Measurements from ENCODE around the gene ALDH18A1.
"Not testable (repeated sequence)": the region's sequence is repeated elsewhere in the genome, so short reads cannot be mapped to it uniquely, and the experiment has no call there.

Gene ALDH18A1

GRCh38 chr10:95674643-95675042, 18.1 kb upstream of the ALDH18A1 start:
- Histone ChIP-seq H3K36me3 (ENCODE audit: control insufficient read depth, insufficient read depth, low read length, severe bottlenecking) (peaks cover 41% of the 10 kb centered on the region), H3K27me3 (replicated peaks; ENCODE audit: control insufficient read depth, insufficient read depth, low read length) (no peaks in the 10 kb centered on the region), H3K9me3 (ENCODE audit: control insufficient read depth, low read length) (no peaks in the 10 kb centered on the region), H3K4me3 (ENCODE audit: low read length) (no peak overlapping the region), H3K4me1 (ENCODE audit: control insufficient read depth, insufficient read depth, low read length) (peaks cover 6% of the 10 kb centered on the region), H3K9ac (ENCODE audit: low read length) (no peak overlapping the region)
- DNase-seq (ENCODE audit: low read depth), result no peak

DNA sequence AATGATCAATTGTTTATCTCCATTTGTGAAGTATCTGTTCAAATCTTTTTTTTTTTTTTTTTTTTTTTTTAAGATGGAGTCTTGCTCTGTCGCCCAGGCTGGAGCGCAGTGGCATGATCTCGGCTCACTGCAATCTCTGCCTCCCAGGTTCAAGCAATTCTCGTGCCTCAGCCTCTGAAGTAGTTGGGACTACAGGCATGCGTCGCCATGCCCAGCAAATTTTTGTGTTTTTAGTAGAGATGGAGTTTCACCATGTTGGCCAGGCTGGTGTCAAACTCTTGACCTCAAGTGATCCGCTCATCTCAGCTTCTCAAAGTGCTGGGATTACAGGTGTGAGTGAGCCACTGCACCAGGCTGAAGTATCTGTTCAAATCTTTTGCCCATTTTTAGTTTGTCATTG, 16.1 kb upstream of the ALDH18A1 start:
- not testable (repeated sequence) for DNase-seq (ENCODE audit: low read depth); H3K4me1 ChIP-seq (ENCODE audit: control insufficient read depth, insufficient read depth, low read length); H3K4me3 ChIP-seq (ENCODE audit: low read length); H3K9me3 ChIP-seq (ENCODE audit: control insufficient read depth, low read length); H3K27me3 ChIP-seq (replicated peaks; ENCODE audit: control insufficient read depth, insufficient read depth, low read length); H3K9ac ChIP-seq (ENCODE audit: low read length)
- H3K36me3 ChIP-seq (ENCODE audit: control insufficient read depth, insufficient read depth, low read length, severe bottlenecking), result peaks cover 42% of the 10 kb centered on the region

DNA sequence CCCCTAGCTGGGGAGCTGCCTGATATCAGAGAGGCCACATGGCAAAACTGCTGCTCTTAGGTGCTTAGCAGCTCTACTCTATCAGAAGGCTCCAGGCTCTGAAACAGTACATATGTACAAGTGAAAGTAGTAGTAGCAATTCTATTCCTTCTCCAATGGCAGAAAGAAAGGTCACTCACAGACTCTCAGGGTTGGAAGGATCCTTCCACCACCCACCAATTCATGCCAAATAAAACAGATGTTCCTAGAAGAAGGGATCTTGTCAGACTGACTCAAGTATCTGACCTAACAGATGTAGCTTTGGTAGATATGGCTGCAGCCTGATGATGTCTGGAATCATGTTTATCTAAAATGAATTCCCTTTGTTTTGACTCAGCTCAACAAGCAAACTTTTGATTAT, 8.0 kb upstream of the ALDH18A1 start:
- no peaks in the 10 kb centered on the region for H3K27me3 ChIP-seq (replicated peaks; ENCODE audit: control insufficient read depth, insufficient read depth, low read length)
- H3K36me3 ChIP-seq (ENCODE audit: control insufficient read depth, insufficient read depth, low read length, severe bottlenecking), result peaks cover 20% of the 10 kb centered on the region
- no peaks in the 10 kb centered on the region for H3K9me3 ChIP-seq (ENCODE audit: control insufficient read depth, low read length)
- no peak overlapping the region for H3K9ac ChIP-seq (ENCODE audit: low read length)
- no peak for DNase-seq (ENCODE audit: low read depth)
- no peak overlapping the region for H3K4me3 ChIP-seq (ENCODE audit: low read length)
- H3K4me1 ChIP-seq (ENCODE audit: control insufficient read depth, insufficient read depth, low read length), result peaks cover 10% of the 10 kb centered on the region

- Histone ChIP-seq H3K4me3 (ENCODE audit: low read length) (no peak overlapping the region), H3K4me1 (ENCODE audit: control insufficient read depth, insufficient read depth, low read length) (peaks cover 10% of the 10 kb centered on the region), H3K9me3 (ENCODE audit: control insufficient read depth, low read length) (no peaks in the 10 kb centered on the region), H3K36me3 (ENCODE audit: control insufficient read depth, insufficient read depth, low read length, severe bottlenecking) (peaks cover 10% of the 10 kb centered on the region), H3K27me3 (replicated peaks; ENCODE audit: control insufficient read depth, insufficient read depth, low read length) (no peaks in the 10 kb centered on the region), H3K9ac (ENCODE audit: low read length) (no peak overlapping the region)
- DNase-seq (ENCODE audit: low read depth), result no peak
Measured at GRCh38 chr10:95663496-95663895, 7.0 kb upstream of the ALDH18A1 start.

DNA sequence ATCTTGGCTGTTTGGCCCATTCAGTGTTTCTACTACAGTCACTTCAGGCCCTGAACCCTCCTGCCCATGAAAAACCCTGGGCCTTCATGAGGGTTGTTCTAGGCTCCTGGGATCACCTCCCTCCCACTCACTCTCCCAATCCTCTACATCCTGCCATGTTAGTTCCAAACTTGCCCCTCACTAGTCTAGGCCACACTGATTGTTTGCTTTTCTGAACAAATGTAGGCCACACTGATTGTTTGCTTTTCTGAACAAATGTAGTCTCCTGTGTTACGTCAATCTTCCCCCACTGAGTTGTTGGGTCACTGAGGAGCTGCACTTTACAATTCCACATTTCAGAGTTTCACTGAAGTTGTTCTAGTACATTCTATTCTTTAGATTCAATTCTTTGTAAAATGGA, 5.3 kb upstream of the ALDH18A1 start:
- Histone ChIP-seq H3K4me3 (ENCODE audit: low read length) (no peak overlapping the region), H3K9me3 (ENCODE audit: control insufficient read depth, low read length) (no peaks in the 10 kb centered on the region), H3K27me3 (replicated peaks; ENCODE audit: control insufficient read depth, insufficient read depth, low read length) (no peaks in the 10 kb centered on the region), H3K9ac (ENCODE audit: low read length) (no peak overlapping the region), H3K36me3 (ENCODE audit: control insufficient read depth, insufficient read depth, low read length, severe bottlenecking) (peaks cover 10% of the 10 kb centered on the region), H3K4me1 (ENCODE audit: control insufficient read depth, insufficient read depth, low read length) (peaks cover 14% of the 10 kb centered on the region)
- no peak for DNase-seq (ENCODE audit: low read depth)

- H3K9me3 ChIP-seq (ENCODE audit: control insufficient read depth, low read length), result no peaks in the 10 kb centered on the region
- H3K36me3 ChIP-seq (ENCODE audit: control insufficient read depth, insufficient read depth, low read length, severe bottlenecking), result peaks cover 10% of the 10 kb centered on the region
- no peaks in the 10 kb centered on the region for H3K27me3 ChIP-seq (replicated peaks; ENCODE audit: control insufficient read depth, insufficient read depth, low read length)
- no peak for DNase-seq (ENCODE audit: low read depth)
- H3K4me3 ChIP-seq (ENCODE audit: low read length), result no peak overlapping the region
- peaks cover 16% of the 10 kb centered on the region for H3K4me1 ChIP-seq (ENCODE audit: control insufficient read depth, insufficient read depth, low read length)
- H3K9ac ChIP-seq (ENCODE audit: low read length), result no peak overlapping the region
Measured at GRCh38 chr10:95660283-95660682, 3.8 kb upstream of the ALDH18A1 start.

- no peaks in the 10 kb centered on the region for H3K27me3 ChIP-seq (replicated peaks; ENCODE audit: control insufficient read depth, insufficient read depth, low read length)
- peak overlapping the region; percentile 86 for H3K9ac ChIP-seq (ENCODE audit: low read length)
- no peaks in the 10 kb centered on the region for H3K9me3 ChIP-seq (ENCODE audit: control insufficient read depth, low read length)
- H3K4me3 ChIP-seq (ENCODE audit: low read length), result peak overlapping the region; percentile 90
- no peak for DNase-seq (ENCODE audit: low read depth)
- H3K36me3 ChIP-seq (ENCODE audit: control insufficient read depth, insufficient read depth, low read length, severe bottlenecking), result peaks cover 8% of the 10 kb centered on the region
- H3K4me1 ChIP-seq (ENCODE audit: control insufficient read depth, insufficient read depth, low read length), result peaks cover 11% of the 10 kb centered on the region
Measured at GRCh38 chr10:95657250-95657649, 739 bp upstream of the ALDH18A1 start.

- Histone ChIP-seq H3K36me3 (ENCODE audit: control insufficient read depth, insufficient read depth, low read length, severe bottlenecking) (peaks cover 23% of the 10 kb centered on the region), H3K9me3 (ENCODE audit: control insufficient read depth, low read length) (peaks cover 6% of the 10 kb centered on the region), H3K27me3 (replicated peaks; ENCODE audit: control insufficient read depth, insufficient read depth, low read length) (no peaks in the 10 kb centered on the region), H3K9ac (ENCODE audit: low read length) (peak overlapping the region; percentile 86), H3K4me3 (ENCODE audit: low read length) (peak overlapping the region; percentile 90), H3K4me1 (ENCODE audit: control insufficient read depth, insufficient read depth, low read length) (peaks cover 11% of the 10 kb centered on the region)
- peak; percentile 49 for DNase-seq (ENCODE audit: low read depth)
Measured at GRCh38 chr10:95655571-95656290, 780 bp downstream of the ALDH18A1 start.

GRCh38 chr10:95653895-95654294, 2.6 kb downstream of the ALDH18A1 start:
- Histone ChIP-seq H3K9me3 (ENCODE audit: control insufficient read depth, low read length) (peaks cover 6% of the 10 kb centered on the region), H3K27me3 (replicated peaks; ENCODE audit: control insufficient read depth, insufficient read depth, low read length) (no peaks in the 10 kb centered on the region), H3K4me1 (ENCODE audit: control insufficient read depth, insufficient read depth, low read length) (peaks cover 11% of the 10 kb centered on the region), H3K36me3 (ENCODE audit: control insufficient read depth, insufficient read depth, low read length, severe bottlenecking) (peaks cover 34% of the 10 kb centered on the region), H3K4me3 (ENCODE audit: low read length) (no peak overlapping the region), H3K9ac (ENCODE audit: low read length) (no peak overlapping the region)
- no peak for DNase-seq (ENCODE audit: low read depth)

GRCh38 chr10:95651346-95652060, 5.0 kb downstream of the ALDH18A1 start:
- H3K4me1 ChIP-seq (ENCODE audit: control insufficient read depth, insufficient read depth, low read length), result peaks cover 7% of the 10 kb centered on the region
- no peak overlapping the region for H3K4me3 ChIP-seq (ENCODE audit: low read length)
- no peaks in the 10 kb centered on the region for H3K27me3 ChIP-seq (replicated peaks; ENCODE audit: control insufficient read depth, insufficient read depth, low read length)
- DNase-seq (ENCODE audit: low read depth), result peak; percentile 54
- no peak overlapping the region for H3K9ac ChIP-seq (ENCODE audit: low read length)
- H3K9me3 ChIP-seq (ENCODE audit: control insufficient read depth, low read length), result peaks cover 6% of the 10 kb centered on the region
- H3K36me3 ChIP-seq (ENCODE audit: control insufficient read depth, insufficient read depth, low read length, severe bottlenecking), result peaks cover 58% of the 10 kb centered on the region

DNA sequence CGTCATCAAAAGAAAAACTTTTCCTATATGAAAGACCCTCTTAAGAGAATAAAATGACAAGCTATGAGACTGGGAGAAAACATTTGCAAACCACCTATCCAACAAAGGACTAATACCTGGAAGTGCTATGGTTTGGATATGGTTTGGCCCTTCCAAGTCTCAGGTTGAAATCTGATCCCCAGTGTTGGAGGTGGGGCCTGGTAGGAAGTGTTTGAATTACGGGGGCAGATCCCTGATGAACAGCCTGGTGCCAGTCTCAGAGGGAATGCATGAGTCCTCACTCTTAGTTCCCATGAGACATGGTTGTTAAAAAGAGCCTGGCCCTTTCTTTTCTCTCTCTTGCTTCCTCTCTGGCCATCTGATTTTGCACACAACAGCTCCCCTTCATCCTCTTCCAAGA, 6.3 kb downstream of the ALDH18A1 start:
- H3K4me1 ChIP-seq (ENCODE audit: control insufficient read depth, insufficient read depth, low read length), result peaks cover 5% of the 10 kb centered on the region
- H3K9me3 ChIP-seq (ENCODE audit: control insufficient read depth, low read length), result peaks cover 6% of the 10 kb centered on the region
- H3K27me3 ChIP-seq (replicated peaks; ENCODE audit: control insufficient read depth, insufficient read depth, low read length), result no peaks in the 10 kb centered on the region
- no peak overlapping the region for H3K4me3 ChIP-seq (ENCODE audit: low read length)
- no peak for DNase-seq (ENCODE audit: low read depth)
- no peak overlapping the region for H3K9ac ChIP-seq (ENCODE audit: low read length)
- H3K36me3 ChIP-seq (ENCODE audit: control insufficient read depth, insufficient read depth, low read length, severe bottlenecking), result peaks cover 70% of the 10 kb centered on the region
